ENCODE measurements around the gene MAGI2.

Gene MAGI2

DNA sequence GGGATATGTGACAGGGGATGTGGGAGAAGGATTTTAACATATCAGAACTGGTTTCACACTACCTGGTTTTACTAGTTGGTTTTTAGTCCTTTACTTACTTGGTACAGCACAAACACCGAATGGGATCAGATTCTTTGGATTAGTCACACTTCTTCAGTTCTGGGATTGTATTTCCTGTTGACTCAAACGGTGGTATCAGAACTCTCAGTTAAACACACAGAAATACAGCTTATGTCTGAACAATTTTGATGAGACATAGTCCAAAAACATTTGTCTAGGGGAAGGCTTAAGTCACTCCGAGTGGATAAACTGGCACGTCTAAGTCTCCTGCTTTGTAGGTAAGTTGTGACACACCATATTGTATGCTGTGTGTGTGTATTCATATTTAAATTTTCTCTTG, 1174.4 kb downstream of the MAGI2 start:
- H3K9me3 ChIP-seq (ENCODE audit: insufficient read depth, low read depth, low read length) = no peaks in the 10 kb centered on the region
- H4K20me1 ChIP-seq (ENCODE audit: insufficient read depth, low read length, poor library complexity, severe bottlenecking) = no peaks in the 10 kb centered on the region
- H3K79me2 ChIP-seq (ENCODE audit: insufficient read depth, low read length) = no peaks in the 10 kb centered on the region
- no peaks in the 10 kb centered on the region for H3F3A ChIP-seq (ENCODE audit: low read depth)
- no peak overlapping the region for H3K4me2 ChIP-seq (ENCODE audit: low read depth, low read length, poor library complexity, severe bottlenecking)
- no peak overlapping the region for H2AFZ ChIP-seq (ENCODE audit: low read length)
- TF ChIP-seq CTCF (conservative IDR thresholded peaks at IDR 0.05; ENCODE audit: low read length) (no peak), EZH2phosphoT487 (IDR thresholded peaks at IDR 0.05; ENCODE audit: borderline replicate concordance) (no peak)
- no peaks in the 10 kb centered on the region for H3K9me2 ChIP-seq (replicated peaks; ENCODE audit: low read depth, low read length)
- no peaks in the 10 kb centered on the region for H3K4me1 ChIP-seq (ENCODE audit: insufficient read depth, low read length, poor library complexity, severe bottlenecking)
- no peaks in the 10 kb centered on the region for H3K36me3 ChIP-seq (ENCODE audit: insufficient read depth, low read length)
- no peak overlapping the region for H3K9ac ChIP-seq (ENCODE audit: low read depth, low read length, poor library complexity, severe bottlenecking)
- H3K4me3 ChIP-seq (ENCODE audit: low read length, poor library complexity, severe bottlenecking) = no peak overlapping the region
- H3K27me3 ChIP-seq (ENCODE audit: insufficient read depth, low read length, poor library complexity, severe bottlenecking) = no peaks in the 10 kb centered on the region

DNA sequence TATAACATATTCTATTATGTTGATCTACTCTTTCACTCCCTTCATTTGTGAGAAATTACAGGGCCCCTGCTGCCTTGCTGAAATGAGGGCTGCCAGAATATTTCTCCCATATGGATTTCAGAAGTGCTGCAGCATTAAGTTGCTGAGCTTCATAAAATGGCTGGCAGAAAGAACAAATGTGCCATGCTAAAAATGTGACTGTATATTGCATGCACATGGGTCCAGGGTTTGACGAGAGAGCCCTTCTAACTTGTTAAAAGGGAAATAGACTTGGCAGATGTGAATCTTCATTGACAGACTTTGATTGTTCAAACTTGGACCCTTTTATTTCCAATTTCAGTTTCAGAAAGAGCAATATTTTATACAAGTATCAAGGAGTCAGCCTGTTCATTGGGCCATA, 1186.3 kb downstream of the MAGI2 start:
- Histone ChIP-seq H3K4me1 (ENCODE audit: insufficient read depth, low read length, poor library complexity, severe bottlenecking) (no peaks in the 10 kb centered on the region), H3K9me2 (replicated peaks; ENCODE audit: low read depth, low read length) (no peaks in the 10 kb centered on the region), H4K20me1 (ENCODE audit: insufficient read depth, low read length, poor library complexity, severe bottlenecking) (no peaks in the 10 kb centered on the region), H2AFZ (ENCODE audit: low read length) (no peak overlapping the region), H3K9me3 (ENCODE audit: insufficient read depth, low read depth, low read length) (no peaks in the 10 kb centered on the region), H3K27me3 (ENCODE audit: insufficient read depth, low read length, poor library complexity, severe bottlenecking) (no peaks in the 10 kb centered on the region), H3F3A (ENCODE audit: low read depth) (no peaks in the 10 kb centered on the region), H3K36me3 (ENCODE audit: insufficient read depth, low read length) (no peaks in the 10 kb centered on the region), H3K79me2 (ENCODE audit: insufficient read depth, low read length) (no peaks in the 10 kb centered on the region), H3K4me3 (ENCODE audit: low read length, poor library complexity, severe bottlenecking) (no peak overlapping the region), H3K4me2 (ENCODE audit: low read depth, low read length, poor library complexity, severe bottlenecking) (no peak overlapping the region), H3K9ac (ENCODE audit: low read depth, low read length, poor library complexity, severe bottlenecking) (no peak overlapping the region)
- TF ChIP-seq CTCF (conservative IDR thresholded peaks at IDR 0.05; ENCODE audit: low read length) = no peak
- TF ChIP-seq EZH2phosphoT487 (IDR thresholded peaks at IDR 0.05; ENCODE audit: borderline replicate concordance) = no peak

DNA sequence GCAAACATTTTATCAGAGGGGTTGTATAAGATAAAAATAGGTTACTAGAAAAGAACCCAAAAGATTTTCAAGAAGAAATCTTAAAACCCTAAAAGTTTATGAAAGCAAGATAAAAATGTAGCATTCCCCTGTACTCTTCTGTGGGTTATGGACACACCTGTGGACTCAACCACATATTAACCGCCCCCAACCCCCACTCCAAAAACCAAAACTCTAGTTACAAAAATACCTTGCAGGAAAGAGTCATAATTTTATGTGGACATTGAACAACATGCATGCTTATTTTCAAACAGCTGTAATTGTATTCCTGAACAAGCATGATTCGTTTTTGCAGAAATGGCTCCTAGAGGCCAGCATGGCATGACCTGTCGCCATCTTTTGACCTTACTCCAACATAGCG, 1188.0 kb downstream of the MAGI2 start:
- H3K4me2 ChIP-seq (ENCODE audit: low read depth, low read length, poor library complexity, severe bottlenecking) = no peak overlapping the region
- no peak overlapping the region for H3K4me3 ChIP-seq (ENCODE audit: low read length, poor library complexity, severe bottlenecking)
- no peaks in the 10 kb centered on the region for H3K9me3 ChIP-seq (ENCODE audit: insufficient read depth, low read depth, low read length)
- no peaks in the 10 kb centered on the region for H3K4me1 ChIP-seq (ENCODE audit: insufficient read depth, low read length, poor library complexity, severe bottlenecking)
- H3K9me2 ChIP-seq (replicated peaks; ENCODE audit: low read depth, low read length) = no peaks in the 10 kb centered on the region
- TF ChIP-seq EZH2phosphoT487 (IDR thresholded peaks at IDR 0.05; ENCODE audit: borderline replicate concordance) (no peak), CTCF (conservative IDR thresholded peaks at IDR 0.05; ENCODE audit: low read length) (no peak)
- H2AFZ ChIP-seq (ENCODE audit: low read length) = no peak overlapping the region
- no peaks in the 10 kb centered on the region for H3K27me3 ChIP-seq (ENCODE audit: insufficient read depth, low read length, poor library complexity, severe bottlenecking)
- no peaks in the 10 kb centered on the region for H3F3A ChIP-seq (ENCODE audit: low read depth)
- H4K20me1 ChIP-seq (ENCODE audit: insufficient read depth, low read length, poor library complexity, severe bottlenecking) = no peaks in the 10 kb centered on the region
- H3K79me2 ChIP-seq (ENCODE audit: insufficient read depth, low read length) = no peaks in the 10 kb centered on the region
- no peaks in the 10 kb centered on the region for H3K36me3 ChIP-seq (ENCODE audit: insufficient read depth, low read length)
- no peak overlapping the region for H3K9ac ChIP-seq (ENCODE audit: low read depth, low read length, poor library complexity, severe bottlenecking)

All from Loucy (cell line).